CD4-positive, alpha-beta T cell treated with Interleukin-15 for 4 hours (primary cell): ENCODE results near the gene CD99.
"Not testable (repeated sequence)": the region's sequence is repeated elsewhere in the genome, so short reads cannot be mapped to it uniquely, and the experiment has no call there.

Source experiments
- DNase-seq: peaks from one replicate; pipeline ENCODE4 v3.0.0-alpha.2; 2020; ENCODE audit warnings: low spot score

Gene CD99

DNA sequence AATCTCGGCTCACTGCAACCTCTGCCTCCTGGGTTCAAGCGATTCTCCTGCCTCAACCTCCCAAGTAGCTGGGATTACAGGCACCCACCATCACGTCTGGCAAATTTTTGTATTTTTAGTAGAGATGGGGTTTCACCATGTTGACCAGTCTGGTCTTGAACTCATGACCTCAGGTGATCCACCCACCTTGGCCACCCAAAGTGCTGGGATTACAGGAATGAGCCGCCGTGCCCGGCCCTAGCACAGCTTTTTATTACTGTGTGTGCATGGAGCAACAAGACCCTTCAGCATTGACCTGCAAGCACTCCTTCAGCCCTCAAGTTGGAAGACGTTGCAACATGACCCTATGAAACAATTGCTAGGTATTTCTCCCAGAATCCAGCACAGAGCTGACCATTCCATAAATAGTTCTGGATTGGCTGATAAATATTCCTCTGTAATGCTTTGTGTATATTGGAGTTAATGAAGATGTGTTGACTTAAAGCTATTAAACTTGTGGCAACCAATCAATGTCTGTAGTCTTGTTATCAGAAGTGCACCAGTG, 15.4 kb upstream of the CD99 start:
- DNase-seq, result not testable (repeated sequence)

DNA sequence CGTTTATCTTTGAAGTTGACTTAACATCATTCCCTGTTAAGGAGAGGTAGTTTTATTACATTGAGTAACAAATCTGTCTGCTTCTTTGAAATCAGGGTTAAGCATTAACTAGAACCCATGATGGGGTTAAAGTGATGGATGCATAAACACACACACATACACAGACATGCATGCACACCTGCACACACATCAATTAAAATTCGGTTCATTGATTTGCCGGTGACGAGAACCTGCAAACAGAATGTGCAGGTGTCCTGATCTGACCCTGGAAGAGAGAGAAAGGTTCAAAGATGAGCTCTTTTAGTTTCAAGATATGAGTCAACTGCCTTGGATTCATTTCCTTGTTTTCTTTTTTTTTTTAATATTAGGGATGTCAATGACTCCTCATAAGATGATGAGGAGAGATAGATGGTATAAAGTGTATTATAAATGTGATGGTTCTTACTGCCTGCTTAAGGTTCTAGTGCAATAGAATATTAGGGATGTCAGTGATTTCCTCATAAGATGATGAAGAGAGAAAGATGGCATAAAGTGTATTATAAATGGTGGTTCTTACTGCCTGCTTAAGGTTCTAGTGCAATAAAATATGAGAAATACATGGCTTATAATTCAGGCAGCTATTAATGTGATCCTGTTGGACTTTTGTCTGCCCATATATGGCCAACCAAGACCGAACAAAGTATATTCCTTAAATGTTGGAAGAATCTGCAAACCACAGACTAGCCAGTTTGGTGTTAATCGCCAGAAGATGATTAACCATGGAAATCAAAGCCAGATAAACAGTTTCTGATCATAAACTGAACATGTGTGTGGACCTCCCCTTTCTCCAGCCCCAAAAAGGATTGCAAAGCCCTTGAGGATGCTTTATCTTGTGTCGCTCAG, 14.1 kb upstream of the CD99 start:
- DNase-seq, result no peak

DNA sequence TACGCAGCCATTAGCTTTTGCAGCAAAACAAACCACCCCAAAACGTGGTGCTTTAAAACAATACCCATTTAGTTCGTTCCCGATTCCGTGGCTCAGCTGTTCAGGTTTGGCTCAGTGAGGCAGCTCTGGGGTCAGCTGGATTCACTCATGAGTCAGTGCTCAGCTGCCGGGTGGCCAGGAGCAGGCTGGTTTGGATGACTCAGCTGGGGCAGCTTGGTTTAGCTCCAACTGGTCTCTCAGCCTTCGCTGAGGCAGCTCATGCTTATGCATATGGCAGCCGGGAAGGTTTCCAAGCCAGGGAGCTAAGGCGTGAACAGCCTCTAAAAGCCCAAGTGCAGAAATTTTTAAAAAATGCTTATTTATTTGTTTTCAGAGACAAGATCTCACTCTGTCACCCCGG, 13.3 kb upstream of the CD99 start:
- no peak for DNase-seq

DNA sequence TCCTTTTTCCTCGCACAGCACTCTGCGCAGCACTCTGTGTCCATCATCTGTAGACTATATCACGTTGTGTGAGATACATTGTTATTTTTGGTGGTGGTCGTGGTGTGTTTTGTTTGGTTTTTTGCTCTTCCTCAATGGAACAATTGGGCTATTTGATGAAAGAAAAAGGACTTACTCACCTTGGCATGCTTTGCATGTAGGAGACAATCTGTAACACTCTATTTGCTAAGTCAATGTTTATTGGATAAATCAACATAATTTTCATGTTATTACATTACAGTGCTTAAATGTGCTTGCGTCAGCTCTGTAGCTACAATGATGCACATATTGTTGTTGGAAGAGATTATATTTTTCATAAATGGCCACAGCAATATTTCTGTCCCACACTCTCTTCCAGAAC, 12.5 kb upstream of the CD99 start:
- no peak for DNase-seq

DNA sequence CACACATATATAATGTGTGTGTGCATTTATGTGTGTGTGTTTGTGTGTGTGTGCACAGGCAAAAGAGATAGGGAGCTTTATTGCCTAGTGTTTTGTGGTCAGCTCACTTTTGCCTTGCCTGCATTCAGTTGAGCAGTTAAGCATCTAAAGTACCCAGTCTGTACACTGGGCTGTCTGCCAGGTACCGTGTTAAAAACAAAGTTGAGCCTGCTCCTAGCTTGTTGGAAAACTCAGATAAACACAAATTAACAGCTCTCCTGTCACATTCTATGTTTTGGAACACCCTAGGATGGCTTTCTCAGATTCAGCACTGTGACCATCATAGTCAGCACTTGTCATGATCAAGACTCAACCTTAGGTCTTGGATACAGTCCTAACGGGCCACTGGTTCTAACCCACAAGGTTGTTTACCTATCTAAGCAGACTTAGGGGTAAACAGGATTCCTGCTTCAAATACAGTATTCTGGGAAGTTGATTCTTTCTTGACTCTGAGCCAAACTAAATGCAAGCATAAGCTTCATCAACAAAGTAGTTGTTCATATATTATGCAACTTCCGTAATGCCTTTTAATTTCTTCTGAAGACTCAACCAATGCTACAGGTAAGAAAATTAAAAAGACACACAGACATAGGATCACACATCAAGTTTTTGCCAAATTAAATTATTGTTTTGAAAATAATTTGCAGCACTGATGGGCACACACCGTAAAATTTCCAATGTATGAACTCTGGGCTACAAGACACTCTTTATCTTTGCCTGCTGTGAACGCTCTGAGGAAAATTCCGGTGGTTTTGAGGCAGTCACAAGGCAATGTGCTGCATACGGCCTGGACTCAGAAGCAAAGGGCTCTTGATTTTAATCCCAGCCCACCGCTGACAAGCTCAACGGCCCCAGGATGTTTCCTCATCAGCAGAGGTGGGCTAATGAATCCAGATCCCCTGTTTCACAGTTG, 11.3 kb upstream of the CD99 start:
- DNase-seq, result no peak

DNA sequence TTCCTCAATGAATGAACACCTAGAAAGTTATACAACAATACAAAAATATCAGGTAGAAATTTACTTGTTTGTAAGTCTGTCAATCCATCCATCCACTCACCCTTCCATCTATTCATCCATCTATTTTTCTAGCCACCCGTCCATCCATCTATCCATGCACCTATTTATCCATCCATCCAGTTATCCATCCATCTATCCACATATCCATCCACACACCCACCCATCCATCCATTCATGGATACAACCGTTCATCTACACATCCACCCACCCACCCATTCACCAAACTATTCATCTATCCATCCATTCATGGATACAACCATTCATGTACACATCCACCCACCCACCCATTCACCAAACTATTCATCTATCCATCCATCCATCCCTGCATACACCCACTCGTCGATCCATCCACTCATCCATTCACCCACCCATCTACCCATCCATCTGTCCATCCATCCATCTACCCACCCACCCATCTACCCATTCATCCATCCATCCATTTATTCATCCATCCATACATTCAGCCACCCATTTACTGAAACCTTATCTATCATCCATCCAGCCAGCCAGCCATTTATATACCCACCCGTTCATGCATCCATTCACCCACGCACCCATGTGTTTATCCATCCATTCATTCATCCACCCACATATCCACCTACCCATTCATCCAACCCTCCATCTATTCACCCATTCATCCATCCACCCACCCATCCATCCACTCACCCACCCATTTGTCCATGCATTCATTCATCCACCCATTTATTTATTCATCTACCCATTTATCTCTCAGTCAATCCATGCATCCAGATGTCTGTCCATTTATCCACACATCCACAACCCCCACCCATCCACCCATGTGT, 10.4 kb upstream of the CD99 start:
- DNase-seq, result no peak

DNA sequence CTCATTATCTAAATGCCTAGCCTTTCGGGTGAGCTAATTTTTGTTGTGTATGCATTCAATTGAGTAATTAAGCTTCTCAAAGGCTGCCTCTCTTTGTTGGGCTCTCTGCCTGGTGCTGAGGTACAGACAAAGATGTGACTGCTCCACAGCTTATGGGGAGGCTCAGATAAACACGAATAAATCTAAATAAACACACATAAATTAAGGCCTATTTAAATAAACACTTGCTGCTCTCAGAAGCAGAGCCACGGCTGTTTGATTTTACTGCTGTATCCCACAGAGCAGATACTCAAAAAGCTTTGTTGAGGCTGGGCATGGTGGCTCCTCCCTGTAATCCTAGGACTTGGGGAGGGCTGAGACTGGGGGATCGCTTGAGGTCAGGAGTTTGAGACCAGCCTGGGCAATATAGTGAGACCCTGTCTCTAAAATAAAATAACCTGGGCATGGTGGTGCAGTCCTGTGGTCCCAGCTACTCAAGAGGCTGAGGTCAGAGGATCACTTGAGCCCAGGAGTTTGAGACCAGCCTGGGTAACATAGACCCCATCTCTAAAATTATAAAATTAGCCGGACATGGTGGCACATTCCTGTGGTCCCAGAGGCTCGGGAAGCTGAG, 8.4 kb upstream of the CD99 start:
- DNase-seq, result no peak

DNA sequence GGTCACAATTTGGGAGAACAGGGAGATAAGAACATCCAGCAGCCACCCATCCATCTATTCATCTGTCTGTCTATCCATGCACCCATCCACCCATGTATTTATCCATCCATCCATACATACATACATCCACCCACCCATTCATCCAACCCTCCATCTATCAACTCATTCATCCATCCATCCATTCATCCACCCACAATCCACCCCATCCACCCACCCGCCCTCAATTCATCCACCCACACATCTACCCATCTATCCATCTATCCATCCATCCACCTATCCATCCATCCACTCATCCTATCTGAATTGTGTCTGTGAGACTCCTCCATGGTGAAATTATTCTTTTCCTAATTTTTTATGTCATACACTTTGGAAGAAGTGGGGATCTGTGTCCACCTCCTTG, 6.8 kb upstream of the CD99 start:
- no peak for DNase-seq

DNA sequence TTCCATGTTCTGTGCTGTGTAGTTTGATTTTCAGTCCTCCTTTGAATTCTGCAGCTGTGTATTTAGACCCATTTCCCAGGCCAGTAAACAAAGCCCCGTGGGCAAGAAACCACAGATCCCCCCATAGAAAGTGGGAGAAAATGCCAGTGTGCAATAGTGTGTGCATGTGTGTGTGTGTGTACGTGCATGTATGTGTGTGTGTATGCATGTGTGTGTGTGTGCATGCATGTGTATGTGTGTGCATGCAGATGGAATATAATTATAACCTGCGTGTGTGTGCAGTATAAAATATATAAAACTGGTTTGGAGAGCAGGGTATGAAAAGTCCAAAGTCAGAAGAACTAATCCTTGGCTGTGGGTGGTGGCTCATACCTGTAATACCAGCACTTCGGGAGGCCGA, 5.2 kb upstream of the CD99 start:
- DNase-seq, result no peak

DNA sequence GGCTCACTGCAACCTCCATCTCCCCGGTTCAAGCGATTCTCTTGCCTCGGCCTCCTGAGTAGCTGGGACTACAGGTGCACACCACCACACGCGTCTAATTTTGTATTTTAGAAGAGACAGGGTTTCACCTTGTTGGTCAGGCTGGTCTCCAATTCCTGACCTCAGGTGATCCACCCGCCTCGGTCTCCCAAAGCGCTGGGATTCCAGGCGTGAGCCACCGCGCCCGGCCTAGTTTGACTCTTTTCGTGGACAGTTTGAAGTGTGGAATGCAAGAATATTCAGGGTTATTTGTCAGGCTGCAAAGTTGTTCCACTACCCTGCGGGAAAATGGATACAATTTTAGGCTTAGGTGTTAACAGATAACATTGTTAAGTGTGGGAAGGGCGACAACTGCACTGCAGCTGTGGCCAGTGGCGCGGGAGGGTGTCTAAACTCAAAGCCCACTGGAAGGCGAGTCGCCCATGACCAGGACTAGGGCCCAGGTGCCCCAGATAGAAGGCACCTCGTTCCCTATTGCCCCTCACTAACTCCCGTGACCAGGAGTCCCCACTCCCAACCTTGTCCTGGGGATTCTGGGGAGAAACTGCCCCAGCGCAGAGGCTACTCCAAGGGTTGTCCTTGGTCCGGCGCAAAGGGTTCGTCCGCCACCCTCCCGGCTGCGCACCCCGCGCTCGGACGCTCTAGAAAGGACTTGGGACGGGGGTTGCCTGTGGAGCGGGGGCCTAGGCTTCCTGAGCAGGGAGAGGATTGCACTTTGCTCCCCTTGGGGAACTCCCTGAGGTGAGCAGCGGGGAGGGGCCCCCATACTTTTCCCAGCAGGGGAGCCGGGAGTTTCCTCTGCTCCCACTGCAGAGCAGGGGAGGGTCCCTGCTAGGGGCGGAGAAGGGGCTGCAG, 1.1 kb upstream of the CD99 start:
- DNase-seq, result no peak

DNA sequence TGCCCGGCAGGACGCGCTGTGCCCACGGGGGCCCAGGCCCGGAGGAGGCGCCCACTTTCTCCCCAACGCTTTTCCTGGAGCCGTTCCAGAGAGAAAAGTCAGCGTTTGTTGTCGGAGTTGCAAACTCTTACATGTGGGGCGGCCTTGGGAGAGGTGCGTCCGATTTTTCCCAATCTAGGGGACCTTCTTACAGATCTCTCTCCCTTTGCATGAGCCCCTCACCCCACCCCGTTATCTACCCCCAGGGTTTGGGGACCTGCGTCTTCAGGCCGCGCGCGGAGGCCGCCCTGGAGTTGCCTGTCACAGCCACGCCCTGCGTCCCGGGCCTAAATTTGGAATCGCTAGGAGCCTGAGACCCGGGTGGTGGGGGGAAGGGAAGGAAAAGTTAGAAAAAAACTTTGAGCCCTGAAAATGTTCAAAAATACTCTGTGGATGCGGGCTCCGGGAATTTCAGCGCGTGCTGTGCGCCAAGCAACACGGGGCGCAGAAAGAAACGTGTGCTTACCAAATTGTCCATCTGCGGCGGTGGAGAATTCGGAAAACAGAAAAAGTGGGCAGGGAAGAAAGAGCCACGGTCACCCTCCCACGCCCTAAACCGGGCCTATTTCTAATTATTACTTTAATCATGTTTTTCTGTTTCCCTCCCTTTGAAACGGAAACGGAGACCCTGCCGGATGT, 587 bp downstream of the CD99 start:
- DNase-seq, result peak; percentile 21

DNA sequence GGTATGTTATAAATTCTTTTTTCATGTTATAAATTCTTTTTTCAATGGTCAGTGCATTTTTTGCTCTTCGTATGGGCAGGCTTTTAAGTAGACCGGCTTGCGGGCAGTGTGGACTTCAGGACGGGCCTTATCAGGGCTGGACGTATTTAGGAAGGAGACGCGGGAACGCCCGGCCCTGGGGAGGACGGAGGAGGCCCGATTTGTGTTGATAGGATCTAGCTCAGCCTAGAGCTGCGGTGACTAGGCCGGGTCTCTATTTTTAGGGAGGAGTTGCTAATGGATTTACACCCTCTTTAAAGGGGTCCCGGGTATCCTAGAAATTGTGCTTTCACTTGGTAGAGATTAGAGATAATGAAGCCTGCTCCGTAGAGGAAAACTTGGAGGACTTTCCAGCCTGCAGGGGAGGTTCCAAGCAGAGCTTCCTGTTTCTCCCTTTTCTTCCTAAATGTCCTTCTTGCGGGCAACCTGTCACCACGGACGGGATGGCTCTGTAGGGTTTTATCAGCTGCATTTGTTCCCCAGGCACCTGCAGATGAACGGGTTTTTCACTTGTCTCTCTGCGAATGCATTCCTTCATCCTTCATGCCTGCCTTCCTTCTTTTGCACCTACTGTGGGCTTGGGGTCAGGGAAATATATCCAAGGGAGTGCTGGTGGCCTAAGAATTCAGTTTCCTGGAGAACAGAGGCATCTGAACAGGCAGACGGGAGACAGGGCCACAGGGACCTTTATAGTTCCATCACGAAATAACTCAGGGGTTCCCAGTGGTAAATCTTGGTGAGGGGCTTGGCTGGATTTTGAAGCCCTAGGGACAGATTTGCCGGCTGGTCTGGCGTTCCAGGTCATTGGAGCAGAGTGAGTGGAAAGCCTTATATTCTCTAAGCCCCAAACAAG, 1.4 kb downstream of the CD99 start:
- DNase-seq, result no peak

DNA sequence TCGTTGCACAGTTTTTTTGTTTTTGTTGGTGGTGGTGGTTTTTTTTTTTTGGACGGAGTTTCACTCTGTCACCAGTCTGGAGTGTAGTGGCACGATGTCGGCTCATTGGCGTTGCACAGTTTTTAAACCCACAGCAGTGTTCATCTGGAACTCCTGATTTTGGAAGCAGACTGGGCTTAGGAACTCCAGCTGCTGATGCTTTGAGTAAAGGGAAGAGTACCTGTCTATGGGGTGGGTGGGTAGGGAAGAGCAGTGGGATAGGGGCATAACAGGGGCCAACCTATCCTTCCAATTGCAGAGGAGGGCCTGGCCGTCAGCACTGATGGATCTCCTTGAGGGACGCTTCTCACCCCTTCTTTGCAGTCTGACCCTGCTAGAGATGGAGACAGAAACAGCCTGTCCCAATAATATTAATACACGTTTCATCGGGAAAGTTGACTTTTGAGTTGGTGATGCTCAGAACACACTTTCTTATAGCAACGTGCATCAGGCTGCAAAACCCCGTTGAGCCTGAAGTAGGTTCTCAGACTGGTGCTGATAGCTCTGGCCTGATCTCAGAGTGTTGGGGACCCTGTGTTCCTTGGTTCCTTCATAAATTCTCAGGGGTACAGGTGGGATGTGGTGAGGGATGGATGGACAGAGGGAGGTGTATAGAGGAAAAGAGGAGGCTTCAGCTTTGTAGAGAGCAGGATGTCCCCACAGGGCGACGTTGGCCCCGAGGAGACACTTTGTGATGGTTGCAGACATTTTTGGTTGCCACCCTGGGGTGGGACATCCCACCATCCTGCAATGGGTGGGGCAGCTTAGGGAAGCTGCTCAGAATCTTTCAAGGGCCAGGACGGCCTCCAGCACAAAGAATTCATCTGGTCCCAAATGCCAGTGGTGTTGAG, 2.3 kb downstream of the CD99 start:
- DNase-seq, result peak; percentile 21

DNA sequence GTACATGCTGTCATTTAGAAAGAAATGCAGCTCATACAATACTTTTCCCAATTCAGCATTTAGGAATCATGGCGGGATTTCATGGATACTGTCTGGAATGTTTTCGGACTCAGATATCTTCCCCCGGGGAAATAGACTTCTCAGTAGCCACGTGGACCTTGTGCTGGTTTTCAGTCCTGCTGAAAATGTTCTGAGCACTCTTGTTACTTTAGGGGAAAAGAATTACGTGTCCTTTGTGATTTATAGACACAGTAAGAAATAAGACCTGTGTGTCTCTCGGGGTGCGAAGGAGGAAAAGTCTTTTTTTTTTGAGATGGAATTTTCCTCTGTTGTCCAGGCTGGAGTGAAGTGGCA, 3.8 kb downstream of the CD99 start:
- DNase-seq, result no peak

DNA sequence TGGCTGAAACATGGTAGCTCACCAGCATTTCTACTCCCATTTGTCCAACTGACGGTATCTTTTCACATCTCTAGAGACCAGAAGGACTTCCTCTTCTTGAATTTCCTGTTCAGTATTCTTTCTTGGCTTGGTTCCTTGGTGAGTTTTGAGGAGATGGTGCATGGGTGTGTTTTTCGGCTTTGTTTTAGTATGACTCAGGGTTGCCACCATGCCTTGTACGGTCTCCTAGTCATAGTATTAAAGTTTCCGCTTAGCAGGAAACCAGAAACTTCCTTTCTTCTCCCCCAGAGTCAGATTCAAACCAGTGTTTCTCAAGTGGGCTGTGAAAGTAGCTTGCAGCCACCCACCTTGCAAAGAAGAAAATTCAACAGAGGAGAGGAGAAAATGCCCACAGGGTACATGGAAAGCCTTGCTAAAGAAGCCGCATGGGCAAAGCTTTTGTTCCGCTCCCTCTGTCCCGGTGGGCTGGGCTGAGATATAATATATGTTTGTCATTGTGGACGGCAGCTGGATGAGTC, 5.7 kb downstream of the CD99 start:
- DNase-seq, result peak; percentile 80

DNA sequence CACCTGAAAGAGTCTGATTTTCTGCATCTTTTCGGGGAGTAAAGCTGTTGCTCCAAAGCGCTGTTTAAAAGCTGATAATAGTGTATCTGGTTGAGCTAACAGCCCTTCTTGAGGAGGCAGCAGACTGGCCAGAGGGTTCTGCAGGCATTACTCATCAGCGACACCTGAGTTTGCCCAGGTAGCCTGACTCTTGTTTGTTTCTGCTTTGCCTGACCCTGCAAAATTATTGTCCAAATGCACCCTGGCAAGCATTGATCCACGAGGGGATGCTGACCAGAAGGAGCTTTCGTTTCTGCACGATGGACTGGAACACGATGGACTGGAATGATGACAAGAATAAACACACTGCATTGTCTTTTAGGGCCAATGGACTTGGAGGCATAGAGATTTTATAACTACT, 6.2 kb downstream of the CD99 start:
- peak; percentile 41 for DNase-seq

DNA sequence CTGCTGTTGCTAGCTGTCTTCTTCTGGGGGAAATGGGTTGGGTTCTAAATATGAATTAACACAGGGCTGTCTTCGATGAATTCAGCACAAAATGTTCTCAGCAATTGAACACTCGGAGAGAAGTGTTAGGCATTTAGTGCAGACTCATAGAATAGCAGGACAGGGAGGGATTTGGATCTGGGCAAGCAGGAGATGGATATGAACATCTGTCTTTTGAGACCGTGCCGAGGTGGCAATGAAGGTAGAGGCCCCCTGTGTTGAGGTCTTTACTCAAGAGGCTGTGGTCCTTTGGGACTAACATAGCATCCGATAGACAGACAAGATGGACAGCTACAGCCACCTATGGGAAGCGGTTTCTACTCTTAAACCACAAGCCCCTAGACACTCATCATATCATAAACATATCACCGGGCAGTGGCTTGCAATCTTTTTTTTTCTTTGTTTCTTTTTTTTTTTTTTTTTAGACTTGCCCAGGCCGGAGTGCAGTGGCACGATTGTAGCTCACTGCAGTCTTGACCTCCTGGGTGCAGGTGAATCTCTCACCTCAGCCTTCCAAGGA, 6.7 kb downstream of the CD99 start:
- DNase-seq, result peak; percentile 24
